ENCODE data around the gene LHX3.

Gene LHX3

GRCh38 chr9:136185596-136186366 lies 19.1 kb downstream of the LHX3 start:
- H3K4me1 Mint-ChIP-seq, result no peaks in the 10 kb centered on the region
- no peak overlapping the region for H3K27ac Mint-ChIP-seq
- no peaks in the 10 kb centered on the region for H3K36me3 Mint-ChIP-seq
- peaks cover 16% of the 10 kb centered on the region for H3K27me3 Mint-ChIP-seq
- no peak overlapping the region for H3K4me3 Mint-ChIP-seq
- no peaks in the 10 kb centered on the region for H3K9me3 Mint-ChIP-seq

GRCh38 chr9:136185066-136185465 lies 19.9 kb downstream of the LHX3 start:
- H3K27ac Mint-ChIP-seq, result no peak overlapping the region
- no peaks in the 10 kb centered on the region for H3K36me3 Mint-ChIP-seq
- H3K9me3 Mint-ChIP-seq, result no peaks in the 10 kb centered on the region
- peaks cover 13% of the 10 kb centered on the region for H3K27me3 Mint-ChIP-seq
- H3K4me3 Mint-ChIP-seq, result no peak overlapping the region
- H3K4me1 Mint-ChIP-seq, result no peaks in the 10 kb centered on the region

GRCh38 chr9:136182850-136183422 lies 22.0 kb downstream of the LHX3 start:
- Mint-ChIP-seq H3K27ac (no peak overlapping the region), H3K36me3 (no peaks in the 10 kb centered on the region), H3K4me3 (no peak overlapping the region), H3K9me3 (no peaks in the 10 kb centered on the region), H3K4me1 (no peaks in the 10 kb centered on the region), H3K27me3 (peaks cover 10% of the 10 kb centered on the region)

GRCh38 chr9:136182420-136182787 lies 22.5 kb downstream of the LHX3 start:
- Mint-ChIP-seq H3K9me3 (no peaks in the 10 kb centered on the region), H3K27ac (no peak overlapping the region), H3K4me1 (no peaks in the 10 kb centered on the region), H3K4me3 (no peak overlapping the region), H3K36me3 (no peaks in the 10 kb centered on the region), H3K27me3 (peaks cover 7% of the 10 kb centered on the region)

- H3K4me1 Mint-ChIP-seq, result no peaks in the 10 kb centered on the region
- no peaks in the 10 kb centered on the region for H3K9me3 Mint-ChIP-seq
- H3K27ac Mint-ChIP-seq, result no peak overlapping the region
- H3K27me3 Mint-ChIP-seq, result peaks cover 5% of the 10 kb centered on the region
- H3K4me3 Mint-ChIP-seq, result no peak overlapping the region
- H3K36me3 Mint-ChIP-seq, result no peaks in the 10 kb centered on the region
Observed at GRCh38 chr9:136181784-136182419, 23.0 kb downstream of the LHX3 start.

GRCh38 chr9:136180586-136180985 lies 24.3 kb downstream of the LHX3 start:
- no peak overlapping the region for H3K27ac Mint-ChIP-seq
- H3K4me3 Mint-ChIP-seq, result no peak overlapping the region
- no peaks in the 10 kb centered on the region for H3K36me3 Mint-ChIP-seq
- no peaks in the 10 kb centered on the region for H3K4me1 Mint-ChIP-seq
- no peaks in the 10 kb centered on the region for H3K9me3 Mint-ChIP-seq
- peaks cover 2% of the 10 kb centered on the region for H3K27me3 Mint-ChIP-seq

- H3K27ac Mint-ChIP-seq, result no peak overlapping the region
- no peaks in the 10 kb centered on the region for H3K9me3 Mint-ChIP-seq
- H3K36me3 Mint-ChIP-seq, result no peaks in the 10 kb centered on the region
- H3K4me1 Mint-ChIP-seq, result no peaks in the 10 kb centered on the region
- peaks cover 2% of the 10 kb centered on the region for H3K27me3 Mint-ChIP-seq
- H3K4me3 Mint-ChIP-seq, result no peak overlapping the region
Observed at GRCh38 chr9:136179761-136180160, 25.2 kb downstream of the LHX3 start.

- no peak overlapping the region for H3K4me3 Mint-ChIP-seq
- H3K4me1 Mint-ChIP-seq, result no peaks in the 10 kb centered on the region
- peaks cover 2% of the 10 kb centered on the region for H3K27me3 Mint-ChIP-seq
- H3K27ac Mint-ChIP-seq, result no peak overlapping the region
- H3K9me3 Mint-ChIP-seq, result no peaks in the 10 kb centered on the region
- no peaks in the 10 kb centered on the region for H3K36me3 Mint-ChIP-seq
Observed at GRCh38 chr9:136179101-136179616, 25.8 kb downstream of the LHX3 start.

- Mint-ChIP-seq H3K4me3 (no peak overlapping the region), H3K4me1 (no peaks in the 10 kb centered on the region), H3K9me3 (no peaks in the 10 kb centered on the region), H3K27me3 (peaks cover 2% of the 10 kb centered on the region), H3K27ac (no peak overlapping the region), H3K36me3 (no peaks in the 10 kb centered on the region)
Observed at GRCh38 chr9:136178773-136179075, 26.2 kb downstream of the LHX3 start.

- Mint-ChIP-seq H3K9me3 (no peaks in the 10 kb centered on the region), H3K27ac (no peak overlapping the region), H3K4me3 (no peak overlapping the region), H3K27me3 (peaks cover 2% of the 10 kb centered on the region), H3K4me1 (no peaks in the 10 kb centered on the region), H3K36me3 (no peaks in the 10 kb centered on the region)
Observed at GRCh38 chr9:136178061-136178772, 26.7 kb downstream of the LHX3 start.

- no peaks in the 10 kb centered on the region for H3K4me1 Mint-ChIP-seq
Observed at GRCh38 chr9:136177224-136177623, 27.7 kb downstream of the LHX3 start.

GRCh38 chr9:136175616-136176197 lies 29.2 kb downstream of the LHX3 start:
- Mint-ChIP-seq H3K27ac (no peak overlapping the region), H3K27me3 (no peaks in the 10 kb centered on the region), H3K36me3 (no peaks in the 10 kb centered on the region), H3K4me3 (no peak overlapping the region), H3K9me3 (no peaks in the 10 kb centered on the region), H3K4me1 (no peaks in the 10 kb centered on the region)

More at GRCh38 chr9:136177224-136177623, 27.7 kb downstream of the LHX3 start:
- H3K4me3 Mint-ChIP-seq, result no peak overlapping the region
- peaks cover 2% of the 10 kb centered on the region for H3K27me3 Mint-ChIP-seq
- H3K27ac Mint-ChIP-seq, result no peak overlapping the region
- no peaks in the 10 kb centered on the region for H3K36me3 Mint-ChIP-seq
- no peaks in the 10 kb centered on the region for H3K9me3 Mint-ChIP-seq

GRCh38 chr9:136174779-136175615 lies 29.9 kb downstream of the LHX3 start:
- no peak overlapping the region for H3K4me3 Mint-ChIP-seq
- no peaks in the 10 kb centered on the region for H3K4me1 Mint-ChIP-seq
- H3K36me3 Mint-ChIP-seq, result no peaks in the 10 kb centered on the region
- H3K9me3 Mint-ChIP-seq, result no peaks in the 10 kb centered on the region
- no peak overlapping the region for H3K27ac Mint-ChIP-seq
- H3K27me3 Mint-ChIP-seq, result no peaks in the 10 kb centered on the region

GRCh38 chr9:136173648-136174290 lies 31.2 kb downstream of the LHX3 start:
- no peaks in the 10 kb centered on the region for H3K4me1 Mint-ChIP-seq
- H3K4me3 Mint-ChIP-seq, result no peak overlapping the region
- H3K36me3 Mint-ChIP-seq, result no peaks in the 10 kb centered on the region
- no peak overlapping the region for H3K27ac Mint-ChIP-seq
- no peaks in the 10 kb centered on the region for H3K9me3 Mint-ChIP-seq
- H3K27me3 Mint-ChIP-seq, result peaks cover 3% of the 10 kb centered on the region

Data from activated naive CD4-positive, alpha-beta T cell treated with anti-CD3 and anti-CD28 coated beads, Interleukin-2, amount 50 U/mL, for 24 hours (primary cell).